Sciatic nerve (tissue), 2 donors: ENCODE results near the gene HMCES. TPM values are rescaled to one million over a fixed set of nuclear protein-coding genes. Genes with fewer than 3 reads are reported as not detected.
A peak's percentile ranks its signal among the peaks of the same experiment; 100 is the strongest.
"Not testable (repeated sequence)": the region's sequence is repeated elsewhere in the genome, so short reads cannot be mapped to it uniquely, and the experiment has no call there.

Experiments
- ATAC-seq: fragments of 200-7000 bp; cut with Tn5 transposase; one replicate; pipeline ENCODE4 v1.9.1; 2020; ENCODE audit warnings: mild to moderate bottlenecking, moderate library complexity
- DNase-seq: peaks from one replicate; pipeline ENCODE4 v3.0.0-alpha.2; 2020; ENCODE audit warnings: low spot score
- intact Hi-C: fragments of 100-400 bp; cut with DNase I; formaldehyde crosslinking; loops from one replicate; pipeline ENCODE4 v1.14.2; 2022
- total RNA-seq: library from RNA; stranded (reverse); fragmentation: NEBNext Ultra II Directional; extraction: Animal tissue kit (Norgen Biotek cat#: 25700); gene quantifications from one replicate; pipeline ENCODE4 v1.2.1, GENCODE V29; 2021
- donor health status: DM: no; HTN: no; CAD: no.
- donor health status: DM: no; HTN: no; CAD: no.

The HMCES gene, protein sequence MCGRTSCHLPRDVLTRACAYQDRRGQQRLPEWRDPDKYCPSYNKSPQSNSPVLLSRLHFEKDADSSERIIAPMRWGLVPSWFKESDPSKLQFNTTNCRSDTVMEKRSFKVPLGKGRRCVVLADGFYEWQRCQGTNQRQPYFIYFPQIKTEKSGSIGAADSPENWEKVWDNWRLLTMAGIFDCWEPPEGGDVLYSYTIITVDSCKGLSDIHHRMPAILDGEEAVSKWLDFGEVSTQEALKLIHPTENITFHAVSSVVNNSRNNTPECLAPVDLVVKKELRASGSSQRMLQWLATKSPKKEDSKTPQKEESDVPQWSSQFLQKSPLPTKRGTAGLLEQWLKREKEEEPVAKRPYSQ
- total RNA-seq, result 36.6 TPM

GRCh38 chr3:129278439-129278965 lies at the start of gene HMCES:
Gene HMCES (plus strand): TSS chr3:129278870. CDS start chr3:129279733, 863 bp downstream.
- intact Hi-C loops, result no loop called here
- DNase-seq (peak; percentile 97), ATAC-seq (peak; percentile 97)

GRCh38 chr3:129228891-129229585 lies 49.6 kb upstream of the HMCES start:
- ATAC-seq, result no peak
- DNase-seq, result no peak
- intact Hi-C loops, result no loop called here

DNA sequence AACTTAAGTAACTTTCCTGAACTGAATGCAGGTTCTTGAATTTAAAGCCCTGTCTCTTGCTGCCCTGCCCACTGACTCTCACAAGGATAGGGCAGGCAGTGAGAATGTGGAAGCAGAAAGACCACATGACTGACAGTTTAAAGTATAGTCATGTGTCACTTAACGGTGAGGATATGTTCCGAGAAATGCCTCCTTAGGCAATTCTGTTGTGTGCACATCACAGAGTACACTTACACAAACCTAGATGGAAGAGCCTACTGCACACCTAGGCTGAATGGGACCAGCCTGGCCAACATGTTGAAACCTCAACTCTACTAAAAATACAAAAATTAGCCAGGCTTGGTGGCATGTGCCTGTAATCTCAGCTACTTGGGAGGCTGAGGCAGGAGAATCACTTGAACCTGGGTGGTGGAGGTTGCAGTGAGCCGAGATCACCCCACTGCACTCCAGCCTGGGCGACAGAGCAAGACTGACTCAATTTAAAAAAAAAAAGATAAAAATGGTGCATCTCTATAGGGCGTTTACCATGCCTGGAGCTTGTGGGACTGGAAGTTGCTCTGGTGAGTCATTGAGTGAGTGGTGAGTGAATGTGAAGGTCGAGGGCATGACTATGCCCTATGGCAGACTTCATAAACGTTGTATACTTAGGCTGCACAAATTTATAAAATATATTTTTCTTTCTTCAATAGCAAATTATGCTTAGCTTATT lies 48.2 kb upstream of the HMCES start:
- intact Hi-C loops, result no loop called here
- DNase-seq (no peak), ATAC-seq (peak; percentile 72)

DNA sequence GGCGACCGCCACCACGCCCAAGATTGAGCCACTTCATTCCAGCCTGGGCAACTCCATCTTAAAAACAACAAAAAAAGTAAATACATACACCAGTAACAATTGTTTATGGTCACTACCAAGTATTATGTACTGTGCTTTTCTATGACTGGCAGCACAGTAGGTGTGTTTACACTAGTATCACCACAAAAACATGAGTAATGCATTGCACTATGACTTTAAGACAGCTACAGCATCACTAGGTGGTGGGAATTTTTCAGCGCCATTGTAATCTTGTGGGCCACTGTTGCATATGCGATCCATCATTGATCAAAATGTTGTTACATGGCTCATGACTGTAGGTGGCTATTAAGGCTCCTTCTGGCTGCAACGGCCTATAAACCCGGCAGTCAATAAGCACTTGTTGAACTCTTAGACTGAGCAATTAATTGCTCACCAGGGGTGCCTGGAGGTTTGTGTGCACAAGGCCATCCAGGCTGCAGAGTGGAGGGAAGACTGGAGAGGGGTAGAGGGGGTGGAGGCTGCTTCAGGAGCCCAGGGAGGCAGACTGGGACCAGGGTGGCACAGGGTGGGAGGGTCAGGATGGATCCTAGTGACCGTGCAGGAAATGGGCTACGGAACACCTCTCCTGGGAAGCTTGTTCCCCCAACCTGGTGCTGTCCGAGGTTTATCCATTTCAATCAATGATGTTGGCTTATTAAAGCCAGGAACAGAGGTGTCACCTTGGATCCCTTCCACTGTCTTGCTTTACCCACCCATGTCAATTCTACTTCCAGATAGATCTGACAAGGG lies 47.1 kb upstream of the HMCES start:
- ATAC-seq, result no peak
- intact Hi-C loops, result no loop called here
- no peak for DNase-seq

DNA sequence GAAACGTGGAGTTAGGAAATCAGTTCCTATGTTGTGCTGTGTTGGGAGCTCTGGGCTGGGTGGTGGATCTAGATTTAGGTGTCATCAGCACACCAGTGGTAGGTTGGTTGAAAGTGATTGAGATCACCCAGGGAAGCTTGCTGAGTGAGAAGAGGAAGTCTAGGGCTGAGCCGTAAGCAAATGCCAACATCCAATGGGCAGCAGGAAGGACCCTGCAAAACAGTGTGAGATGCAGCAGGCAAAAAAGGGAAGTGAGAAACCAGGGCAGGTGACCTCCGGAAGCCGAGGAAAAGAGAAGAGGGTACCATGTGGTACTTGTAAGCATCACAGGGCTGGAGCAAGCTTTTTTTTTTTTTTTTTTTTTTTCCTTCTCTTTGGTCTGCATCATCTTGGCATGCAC lies 45.1 kb upstream of the HMCES start:
- peak; percentile 82 for ATAC-seq
- intact Hi-C loops, result no loop called here
- DNase-seq, result no peak

GRCh38 chr3:129234441-129234840 lies 44.2 kb upstream of the HMCES start:
- ATAC-seq, result no peak
- no peak for DNase-seq

GRCh38 chr3:129235344-129235917 lies 43.2 kb upstream of the HMCES start:
- no peak for DNase-seq
- ATAC-seq, result no peak
- intact Hi-C loops, result no loop called here

More at GRCh38 chr3:129234441-129234840, 44.2 kb upstream of the HMCES start:
- intact Hi-C loops, result no loop called here

GRCh38 chr3:129238945-129239705 lies 39.5 kb upstream of the HMCES start:
- ATAC-seq (peak; percentile 75), DNase-seq (no peak)
- intact Hi-C loops, result no loop called here

- no peak for ATAC-seq
- intact Hi-C loops, result no loop called here
- no peak for DNase-seq
Observed at GRCh38 chr3:129239991-129240390, 38.7 kb upstream of the HMCES start.

GRCh38 chr3:129240436-129240835 lies 38.2 kb upstream of the HMCES start:
- intact Hi-C loops, result no loop called here
- no peak for ATAC-seq
- DNase-seq, result no peak

DNA sequence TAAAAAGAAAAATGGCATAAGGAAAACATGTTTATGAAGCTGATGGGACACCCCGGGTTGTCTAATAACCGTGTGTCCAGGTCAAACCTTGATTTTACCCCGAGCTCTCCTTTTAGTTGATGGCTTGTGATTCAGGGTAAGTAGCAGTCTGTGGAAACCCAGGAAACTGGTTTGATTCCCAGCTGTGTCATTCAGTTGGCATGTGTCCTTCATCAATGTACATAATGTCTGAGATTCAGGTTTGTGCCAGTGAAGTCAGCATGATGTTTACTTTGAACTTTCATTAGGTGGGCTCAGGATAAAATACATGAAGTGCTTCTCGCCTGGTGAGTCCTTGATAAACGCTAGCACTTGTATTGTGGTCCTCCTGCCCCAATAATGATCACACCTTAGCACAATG lies 33.5 kb upstream of the HMCES start:
- DNase-seq (no peak), ATAC-seq (no peak)
- intact Hi-C loops, result no loop called here

DNA sequence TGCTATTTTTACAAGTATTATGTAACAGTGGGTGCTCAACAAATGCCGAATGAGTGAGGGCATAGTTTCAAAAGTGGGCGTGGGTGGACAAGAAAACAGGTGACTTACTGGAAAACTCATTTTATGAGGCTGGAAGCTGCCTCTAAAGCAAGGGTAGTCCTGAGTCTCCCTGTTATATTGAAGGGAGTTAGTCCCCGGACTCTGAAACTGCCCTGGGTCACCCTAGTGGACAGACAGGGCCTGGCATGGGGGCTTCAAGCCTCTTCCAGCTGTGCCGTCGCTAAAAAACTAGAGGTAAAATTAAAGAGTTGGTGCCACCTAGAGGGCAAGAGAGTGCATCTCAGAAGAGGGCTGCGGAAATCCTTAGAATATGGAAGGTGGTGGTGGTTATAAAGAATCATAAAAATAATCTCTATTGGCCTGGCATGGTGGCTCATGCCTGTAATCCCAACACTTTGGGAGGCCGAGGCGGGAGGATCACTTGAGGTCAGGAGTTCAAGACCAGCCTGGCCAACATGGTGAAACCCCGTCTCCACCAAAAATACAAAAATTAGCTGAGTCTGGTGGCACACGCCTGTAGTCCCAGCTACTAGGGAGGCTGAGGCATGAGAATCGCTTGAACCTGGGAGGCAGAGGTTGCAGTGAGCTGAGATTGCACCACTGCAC lies 32.9 kb upstream of the HMCES start:
- peak; percentile 80 for ATAC-seq

DNA sequence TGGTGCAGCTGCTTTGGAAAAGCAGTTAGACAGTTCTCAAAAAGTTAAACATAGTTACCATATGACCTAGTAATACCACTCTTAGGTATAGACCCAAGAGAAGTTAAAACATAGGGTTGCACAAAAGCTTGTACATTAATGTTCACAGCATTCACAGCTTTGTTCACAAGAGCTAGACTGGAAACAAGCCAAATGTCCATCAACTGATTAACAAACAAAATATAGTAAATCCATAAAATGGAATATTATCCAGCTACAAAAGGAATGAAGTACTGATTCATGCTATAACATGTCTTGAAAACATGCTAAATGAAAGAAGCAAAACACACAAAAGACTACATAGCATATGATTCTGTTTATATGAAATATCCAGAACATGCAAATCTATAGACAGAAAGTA lies 32.0 kb upstream of the HMCES start:
- intact Hi-C loops, result no loop called here
- no peak for ATAC-seq
- no peak for DNase-seq

More for the DNA sequence above, 32.9 kb upstream of the HMCES start:
- DNase-seq, result peak; percentile 81
- intact Hi-C loops, result not testable (repeated sequence)

DNA sequence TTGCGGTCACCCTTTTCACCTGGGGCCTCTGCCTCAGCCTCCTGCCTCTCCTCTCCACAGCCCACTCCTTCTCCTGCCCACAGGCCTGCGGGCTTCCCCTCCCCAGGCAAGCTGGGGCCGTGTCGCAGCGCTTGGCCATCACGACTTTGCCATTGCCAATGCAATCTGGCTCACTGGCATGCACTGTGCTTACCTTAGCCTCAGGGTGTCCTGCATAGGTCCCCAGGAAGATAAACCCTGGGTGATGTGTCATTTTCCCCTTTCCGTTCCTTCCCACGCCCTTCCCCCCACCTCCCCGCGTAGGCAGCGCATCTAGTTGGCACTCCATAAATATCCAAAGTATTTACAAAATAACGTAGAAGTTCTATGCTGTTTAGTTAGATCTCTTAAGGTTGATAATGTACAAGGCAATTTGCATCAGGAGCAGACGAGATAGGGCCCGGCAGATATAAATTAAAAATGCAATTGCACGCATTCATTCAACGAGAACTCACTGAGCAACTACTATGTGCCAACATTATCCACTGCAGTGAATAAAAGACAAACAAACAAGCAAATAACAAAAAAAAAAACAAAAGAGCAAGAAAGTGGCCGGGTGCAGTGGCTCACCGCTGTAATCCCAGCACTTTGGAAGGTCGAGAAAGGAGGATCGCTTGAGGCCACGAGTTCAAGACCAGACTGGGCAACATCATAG lies 30.2 kb upstream of the HMCES start:
- intact Hi-C loops, result no loop called here
- DNase-seq (no peak), ATAC-seq (no peak)

DNA sequence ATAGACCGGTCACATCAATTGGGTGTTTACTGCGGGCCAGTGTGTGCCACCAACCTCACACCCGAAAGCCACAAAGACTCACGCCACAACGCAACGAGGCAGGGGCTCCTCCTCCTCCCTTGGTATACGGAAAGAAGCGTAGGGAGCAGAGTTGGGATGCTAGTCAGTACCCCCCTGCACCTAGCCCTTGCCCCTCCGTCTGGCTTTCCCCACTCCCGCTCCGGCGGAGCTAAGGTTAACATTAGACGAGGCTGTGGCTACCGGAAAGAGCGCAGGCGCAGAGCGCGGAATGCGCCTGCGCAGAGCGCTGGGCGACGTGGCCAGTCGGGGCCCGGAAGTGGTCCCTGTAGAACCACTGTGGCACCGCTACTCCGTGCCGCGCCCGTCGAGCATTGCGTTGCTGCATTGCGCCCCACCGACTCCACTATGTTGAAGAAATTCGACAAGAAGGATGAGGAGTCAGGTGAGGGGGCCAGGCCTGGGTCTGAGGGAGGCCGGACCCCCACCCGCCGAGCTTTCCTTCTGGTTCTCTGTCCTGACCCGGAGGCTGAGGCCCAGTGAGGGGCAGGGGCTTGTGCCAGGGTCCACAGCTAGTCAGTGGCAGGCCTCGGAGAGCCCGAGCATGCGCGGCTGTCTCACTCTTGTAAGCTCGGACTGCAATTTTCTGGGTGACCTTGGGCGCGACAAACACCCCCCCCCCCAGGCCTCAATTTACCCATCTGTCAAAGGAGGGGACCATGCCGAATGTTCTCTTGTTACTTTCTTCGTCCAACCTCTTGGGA lies 29.2 kb upstream of the HMCES start, which contains the start of gene COPG1:
COPG1 (plus strand) TSS at position 323 of the 782 bp plus-strand sequence; CDS start at position 427, 104 bp downstream.
- peak; percentile 90 for DNase-seq
- peak; percentile 98 for ATAC-seq
- intact Hi-C loops, result no loop called here

- no peak for ATAC-seq
- intact Hi-C loops, result no loop called here
- DNase-seq, result no peak
Observed at GRCh38 chr3:129252748-129253147, 25.9 kb upstream of the HMCES start.
